T-cell (primary cell): ENCODE measurements around the gene CERS6. TPM values are rescaled to one million over a fixed set of nuclear protein-coding genes. Genes with fewer than 3 reads are reported as not detected.
"Not testable (repeated sequence)": the region's sequence is repeated elsewhere in the genome, so short reads cannot be mapped to it uniquely, and the experiment has no call there.

Source experiments
- ATAC-seq, 4 experiments: fragments of 200-7000 bp in 3 of 4; fragments of 150-1000 bp in 1 of 4; cut with Tn5 transposase; replicated peaks in 1 of 4; 1 replicate in 3 of 4; 2 replicates in 1 of 4; pipeline ENCODE4 v1.10.0; 2021; ENCODE audit warnings: moderate library complexity in 3 of 4, mild to moderate bottlenecking in 2 of 4, moderate number of reproducible peaks in 1 of 4
- CTCF ChIA-PET, 2 donors: fragments of 300-600 bp; sonication (Branson Sonifier 250); formaldehyde crosslinking; loops; one replicate each; lab custom pipeline; 2022; ENCODE audit warnings: antibody characterized with exemption in 2 of 2; lab: Charles Lee
- POLR2A ChIA-PET, 2 donors: fragments of 300-600 bp; sonication (Branson Sonifier 250); formaldehyde crosslinking; loops; one replicate each; lab custom pipeline; 2022; ENCODE audit warnings: antibody characterized with exemption in 2 of 2; lab: Charles Lee
- DNase-seq, 35 experiments: peaks; one replicate each; pipeline versions ENCODE4 v3.0.0 to v3.0.0-alpha.2; 2013 to 2023
- H3K27ac ChIP-seq: one replicate; pipeline ENCODE4 v1.5.1; 2013; ENCODE audit warnings: low read length
- H3K27me3 ChIP-seq, 2 experiments: replicated peaks in 1 of 2; 1 replicate in 1 of 2; 2 replicates in 1 of 2; pipeline versions ENCODE4 v1.6.1 to v1.7.0; 2013; ENCODE audit warnings: low read length in 1 of 2, mixed read lengths in 1 of 2; ENCODE audit not compliant: control insufficient read depth in 2 of 2, insufficient read depth in 2 of 2; ENCODE audit errors: extremely low read depth in 1 of 2
- H3K36me3 ChIP-seq, 2 donors: 1 replicate in 1 of 2; 2 replicates in 1 of 2; pipeline versions ENCODE4 v1.6.1 to v1.7.0; 2013; ENCODE audit warnings: low read length in 1 of 2; ENCODE audit not compliant: control insufficient read depth in 2 of 2, insufficient read depth in 1 of 2; ENCODE audit errors: extremely low read depth in 1 of 2
- H3K4me1 ChIP-seq, 2 experiments: 1 replicate in 1 of 2; 2 replicates in 1 of 2; pipeline versions ENCODE4 v1.6.1 to v1.7.0; 2013; ENCODE audit warnings: low read length in 2 of 2, mixed read lengths in 1 of 2; ENCODE audit not compliant: insufficient read depth in 2 of 2, control insufficient read depth in 1 of 2; ENCODE audit errors: extremely low read depth in 1 of 2
- H3K4me3 ChIP-seq, 2 donors: 1 replicate in 1 of 2; 2 replicates in 1 of 2; pipeline versions ENCODE4 v1.5.1 to v1.7.0; 2013; ENCODE audit warnings: mild to moderate bottlenecking in 2 of 2, low read length in 1 of 2, moderate library complexity in 1 of 2; ENCODE audit not compliant: control insufficient read depth in 1 of 2; ENCODE audit errors: extremely low read depth in 1 of 2
- H3K9me3 ChIP-seq: 2 replicates; pipeline ENCODE4 v1.7.0; 2013
- H3K27ac Mint-ChIP-seq, 2 donors: one replicate each; pipeline ENCODE4 v1.8.0; 2020 to 2021; ENCODE audit warnings: mild to moderate bottlenecking in 2 of 2, mixed read lengths in 2 of 2
- H3K27me3 Mint-ChIP-seq, 2 donors: one replicate each; pipeline ENCODE4 v1.8.0; 2021 to 2022; ENCODE audit warnings: mixed read lengths in 2 of 2
- H3K36me3 Mint-ChIP-seq: one replicate; pipeline ENCODE4 v1.8.0; 2021; ENCODE audit warnings: mixed read lengths
- H3K4me1 Mint-ChIP-seq, 3 donors: one replicate each; pipeline ENCODE4 v1.8.0; 2020 to 2022; ENCODE audit warnings: mixed read lengths in 3 of 3, mild to moderate bottlenecking in 1 of 3
- H3K4me3 Mint-ChIP-seq, 3 donors: one replicate each; pipeline ENCODE4 v1.8.0; 2020 to 2022; ENCODE audit warnings: mild to moderate bottlenecking in 3 of 3, mixed read lengths in 3 of 3, moderate library complexity in 3 of 3
- H3K9me3 Mint-ChIP-seq, 3 donors: one replicate each; pipeline ENCODE4 v1.8.0; 2020 to 2022; ENCODE audit warnings: mixed read lengths in 3 of 3
- WGBS: methylation state at CpG from one replicate; pipeline ENCODE4 v1.1.5; 2013; ENCODE audit warnings: missing lambda C conversion rate; ENCODE audit not compliant: insufficient coverage; 5-methylcytosine and 5-hydroxymethylcytosine counted together
- total RNA-seq, 35 experiments: library from RNA in 6 of 35; stranded (reverse) in 6 of 35; fragments of 120-200 nt in 1 of 35; gene quantifications; one replicate each; pipeline versions ENCODE4 v1.2.1 to v1.2.4 and lab custom pipeline; 2013 to 2026

CERS6 gene, protein sequence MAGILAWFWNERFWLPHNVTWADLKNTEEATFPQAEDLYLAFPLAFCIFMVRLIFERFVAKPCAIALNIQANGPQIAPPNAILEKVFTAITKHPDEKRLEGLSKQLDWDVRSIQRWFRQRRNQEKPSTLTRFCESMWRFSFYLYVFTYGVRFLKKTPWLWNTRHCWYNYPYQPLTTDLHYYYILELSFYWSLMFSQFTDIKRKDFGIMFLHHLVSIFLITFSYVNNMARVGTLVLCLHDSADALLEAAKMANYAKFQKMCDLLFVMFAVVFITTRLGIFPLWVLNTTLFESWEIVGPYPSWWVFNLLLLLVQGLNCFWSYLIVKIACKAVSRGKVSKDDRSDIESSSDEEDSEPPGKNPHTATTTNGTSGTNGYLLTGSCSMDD
- total RNA-seq (10 to 100 TPM; 11.1 to 20.3 (median 13.6) TPM), total RNA-seq (lab: John Stamatoyannopoulos, UW) (24.2 to 97.2 (median 59.2) reads per million in 29 experiments)
- total RNA-seq (2013), result 14.6 TPM

DNA sequence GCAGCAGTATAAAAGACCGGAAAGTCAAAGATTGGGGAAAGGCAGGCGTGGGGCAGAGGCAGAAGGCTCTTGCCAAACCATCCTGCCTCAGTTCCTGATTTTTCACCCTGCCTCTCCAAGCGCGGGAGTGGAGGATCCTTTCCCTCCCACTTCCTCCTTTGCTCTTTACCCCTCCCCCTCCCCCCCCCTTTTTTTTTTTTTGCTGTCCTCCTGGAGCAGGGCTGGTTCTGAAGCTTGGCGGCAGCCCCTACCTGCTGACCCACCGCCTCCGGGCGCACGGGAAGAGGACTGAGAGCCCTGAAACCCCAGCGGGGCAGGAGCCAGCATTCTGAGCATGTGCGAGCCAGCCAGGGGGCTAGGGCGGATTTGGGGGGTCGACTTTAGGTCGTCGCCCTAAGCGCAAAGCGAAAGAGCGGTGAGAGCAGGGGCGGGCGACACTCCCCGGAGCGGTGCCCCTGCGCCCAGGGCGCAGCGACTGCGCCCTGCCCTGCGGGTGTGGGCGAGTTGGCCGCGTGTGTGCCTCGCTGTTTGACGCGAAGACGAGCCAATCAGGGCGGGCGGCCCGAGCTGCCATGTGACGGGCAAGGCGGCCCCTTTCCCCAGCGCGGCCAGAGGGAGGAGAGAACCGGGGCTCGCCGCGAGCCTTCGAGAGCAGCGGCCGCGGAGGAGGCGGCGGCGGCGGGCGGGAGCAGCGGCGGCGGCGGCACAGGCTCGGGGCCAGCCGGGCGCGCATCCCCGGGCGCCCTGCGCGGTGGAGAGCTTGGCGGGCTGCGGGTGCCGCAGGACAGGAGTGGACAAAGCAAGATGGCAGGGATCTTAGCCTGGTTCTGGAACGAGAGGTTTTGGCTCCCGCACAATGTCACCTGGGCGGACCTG, at the start of gene CERS6:
CERS6 (plus strand) TSS at position 628 of the 876 bp plus-strand sequence; CDS start at position 805, 177 bp downstream.
- Mint-ChIP-seq H3K4me1 (peaks cover 40 to 45% (median 44%) of the 10 kb centered on the region in 3 donors), H3K9me3 (no peaks in the 10 kb centered on the region), H3K4me3 (no peak within 1 kb of the TSS), H3K27me3 (no peaks in the 10 kb centered on the region), H3K36me3 (no peaks in the 10 kb centered on the region), H3K27ac (peak within 1 kb of the TSS; percentile 33 to 63)
- peak within 1 kb of the TSS; percentile 77 to 93 for H3K4me3 ChIP-seq
- under 1% methylated on average over 68 of the region's 72 CpGs for WGBS
- ATAC-seq, result peak; percentile 82 to 93 (median 87)
- H3K27ac ChIP-seq, result no peak within 1 kb of the TSS
- ChIA-PET CTCF (interaction anchor here in 1 of 2 donors (0.7 kb wide), 2 partner anchors 64 to 216 kb away, joined by 3 read pairs; no protein-coding TSS in a partner anchor), POLR2A (interaction anchor here in 1 of 2 donors (0.5 to 0.6 kb wide), 2 partner anchors 114 to 279 kb away, joined by 3 read pairs; no protein-coding TSS in a partner anchor)
- H3K36me3 ChIP-seq, result no peaks in the 10 kb centered on the region
- no peaks in the 10 kb centered on the region for H3K9me3 ChIP-seq
- peak; percentile 19 to 80 (median 56) for DNase-seq
- peaks cover 9 to 26% of the 10 kb centered on the region in 2 experiments for H3K4me1 ChIP-seq
- H3K27me3 ChIP-seq, result peaks cover 0 to 3% of the 10 kb centered on the region in 2 experiments

- H3K27me3 Mint-ChIP-seq, H3K36me3 Mint-ChIP-seq, H3K9me3 ChIP-seq, DNase-seq, H3K4me3 Mint-ChIP-seq, ATAC-seq, H3K4me1 Mint-ChIP-seq, H3K27ac ChIP-seq, H3K4me3 ChIP-seq, H3K4me1 ChIP-seq, H3K27ac Mint-ChIP-seq, H3K36me3 ChIP-seq, POLR2A ChIA-PET: not testable (repeated sequence)
- CTCF ChIA-PET, result interaction anchor here in 1 of 2 donors (0.6 kb wide), 1 partner anchor 361 kb away, joined by 3 read pairs; no protein-coding TSS in a partner anchor
- H3K27me3 ChIP-seq, result peaks cover 0 to 14% of the 10 kb centered on the region in 2 experiments
- H3K9me3 Mint-ChIP-seq, result peaks cover 6 to 25% (median 8%) of the 10 kb centered on the region in 3 donors
- WGBS, result 86% methylated on average over 4 of the region's 5 CpGs
Observed at GRCh38 chr2:168412301-168412700, 43.8 kb upstream of the CERS6 start.

GRCh38 chr2:168413101-168413500, 43.0 kb upstream of the CERS6 start:
- H3K27ac Mint-ChIP-seq, result not testable (repeated sequence)

DNA sequence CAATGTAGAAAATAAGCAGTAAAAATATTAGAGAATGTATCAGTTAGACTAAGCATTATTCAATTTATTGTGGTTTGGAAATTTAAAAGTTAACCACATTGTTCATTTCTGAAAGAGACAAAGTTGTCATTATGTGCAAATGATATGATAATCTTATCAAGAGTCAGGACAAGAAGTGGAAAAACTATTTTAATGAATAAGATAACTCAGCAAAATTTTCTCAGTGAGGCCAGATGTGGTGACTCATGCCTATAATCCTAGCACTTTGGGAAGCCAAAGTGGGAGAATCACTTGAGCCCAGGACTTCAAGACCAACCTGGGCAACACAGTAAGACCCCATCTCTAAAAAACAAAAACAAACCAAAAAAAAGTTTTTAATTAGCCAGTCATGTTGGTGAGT, 39.5 kb upstream of the CERS6 start:
- peaks cover 4% of the 10 kb centered on the region for H3K36me3 Mint-ChIP-seq
- ATAC-seq (no peak), DNase-seq (no peak)
- Histone ChIP-seq H3K27me3 (peaks cover 0 to 14% of the 10 kb centered on the region in 2 experiments), H3K9me3 (no peaks in the 10 kb centered on the region), H3K27ac (no peak overlapping the region), H3K4me1 (peaks cover 0 to 8% of the 10 kb centered on the region in 2 experiments), H3K36me3 (peaks cover 0 to 4% of the 10 kb centered on the region in 2 donors), H3K4me3 (no peak overlapping the region)
- POLR2A ChIA-PET, result no interaction called here
- CTCF ChIA-PET, result no interaction called here
- H3K4me3 Mint-ChIP-seq, result no peak overlapping the region
- H3K27me3 Mint-ChIP-seq, result peaks cover 0 to 2% of the 10 kb centered on the region in 2 donors
- no peak overlapping the region for H3K27ac Mint-ChIP-seq
- peaks cover 0 to 9% (median 5%) of the 10 kb centered on the region in 3 donors for H3K9me3 Mint-ChIP-seq
- H3K4me1 Mint-ChIP-seq, result peaks cover 6 to 8% (median 6%) of the 10 kb centered on the region in 3 donors

More at GRCh38 chr2:168413101-168413500, 43.0 kb upstream of the CERS6 start:
- no CpG with 5 or more reads among the region's 3 CpGs for WGBS
- H3K4me1 Mint-ChIP-seq, H3K4me3 Mint-ChIP-seq, H3K36me3 Mint-ChIP-seq, H3K27me3 Mint-ChIP-seq, H3K4me1 ChIP-seq, H3K9me3 ChIP-seq, ATAC-seq, H3K36me3 ChIP-seq, H3K27ac ChIP-seq, POLR2A ChIA-PET, CTCF ChIA-PET, H3K4me3 ChIP-seq: not testable (repeated sequence)
- peaks cover 0 to 14% of the 10 kb centered on the region in 2 experiments for H3K27me3 ChIP-seq
- peak in 7 of 35 experiments; percentile 1 to 30 (median 7) for DNase-seq
- H3K9me3 Mint-ChIP-seq, result peaks cover 0 to 18% (median 8%) of the 10 kb centered on the region in 3 donors

GRCh38 chr2:168422584-168422983, 33.5 kb upstream of the CERS6 start:
- DNase-seq (no peak), ATAC-seq (no peak)
- H3K27me3 ChIP-seq, result no peaks in the 10 kb centered on the region
- CTCF ChIA-PET, result interaction anchor here (0.6 to 0.7 kb wide), 4 partner anchors 17 to 270 kb away, joined by 3 to 6 read pairs (median 4); no protein-coding TSS in a partner anchor
- no peak overlapping the region for H3K4me3 Mint-ChIP-seq
- H3K9me3 ChIP-seq, result no peaks in the 10 kb centered on the region
- no peaks in the 10 kb centered on the region for H3K27me3 Mint-ChIP-seq
- no peak overlapping the region for H3K27ac ChIP-seq
- POLR2A ChIA-PET, result interaction anchor here (0.6 kb wide), 3 partner anchors 21 to 718 kb away, joined by 3 to 5 read pairs (median 5); no protein-coding TSS in a partner anchor
- H3K4me3 ChIP-seq, result no peak overlapping the region
- H3K27ac Mint-ChIP-seq, result no peak overlapping the region
- peaks cover 19 to 37% (median 21%) of the 10 kb centered on the region in 3 donors for H3K4me1 Mint-ChIP-seq
- H3K4me1 ChIP-seq, result peaks cover 0 to 4% of the 10 kb centered on the region in 2 experiments
- no peaks in the 10 kb centered on the region for H3K36me3 ChIP-seq
- H3K36me3 Mint-ChIP-seq, result no peaks in the 10 kb centered on the region
- peaks cover 0 to 3% (median 0%) of the 10 kb centered on the region in 3 donors for H3K9me3 Mint-ChIP-seq
